Activated naive CD4-positive, alpha-beta T cell treated with anti-CD3 and anti-CD28 coated beads, Interleukin-2, amount 50 U/mL, for 72 hours (primary cell): Measurements from ENCODE around the gene ANHX. TPM values are rescaled to one million over a fixed set of nuclear protein-coding genes. Genes with fewer than 3 reads are reported as not detected.
"Not testable (repeated sequence)": the region's sequence is repeated elsewhere in the genome, so short reads cannot be mapped to it uniquely, and the experiment has no call there.

ENCODE experiments used
- ATAC-seq, 2 donors: fragments of 150-1000 bp; cut with Tn5 transposase; 2 replicates each; pipeline ENCODE4 v1.10.0; 2021; ENCODE audit warnings: mild to moderate bottlenecking in 2 of 2, moderate library complexity in 2 of 2
- DNase-seq, 2 donors: peaks; one replicate each; pipeline ENCODE4 v3.0.0; 2021 to 2022; ENCODE audit warnings: low spot score in 2 of 2
- H3K27ac Mint-ChIP-seq, 2 donors: one replicate each; pipeline ENCODE4 v1.8.0; 2022; ENCODE audit warnings: mild to moderate bottlenecking in 2 of 2, mixed read lengths in 2 of 2
- H3K36me3 Mint-ChIP-seq, 2 donors: one replicate each; pipeline ENCODE4 v1.8.0; 2022; ENCODE audit warnings: mixed read lengths in 2 of 2
- H3K9me3 Mint-ChIP-seq, 2 donors: one replicate each; pipeline ENCODE4 v1.8.0; 2022; ENCODE audit warnings: mixed read lengths in 2 of 2
- total RNA-seq, 2 donors: library from RNA; stranded (reverse); gene quantifications; one replicate each; pipeline ENCODE4 v1.2.3, GENCODE V29; 2022

ANHX gene
- total RNA-seq = not detected

DNA sequence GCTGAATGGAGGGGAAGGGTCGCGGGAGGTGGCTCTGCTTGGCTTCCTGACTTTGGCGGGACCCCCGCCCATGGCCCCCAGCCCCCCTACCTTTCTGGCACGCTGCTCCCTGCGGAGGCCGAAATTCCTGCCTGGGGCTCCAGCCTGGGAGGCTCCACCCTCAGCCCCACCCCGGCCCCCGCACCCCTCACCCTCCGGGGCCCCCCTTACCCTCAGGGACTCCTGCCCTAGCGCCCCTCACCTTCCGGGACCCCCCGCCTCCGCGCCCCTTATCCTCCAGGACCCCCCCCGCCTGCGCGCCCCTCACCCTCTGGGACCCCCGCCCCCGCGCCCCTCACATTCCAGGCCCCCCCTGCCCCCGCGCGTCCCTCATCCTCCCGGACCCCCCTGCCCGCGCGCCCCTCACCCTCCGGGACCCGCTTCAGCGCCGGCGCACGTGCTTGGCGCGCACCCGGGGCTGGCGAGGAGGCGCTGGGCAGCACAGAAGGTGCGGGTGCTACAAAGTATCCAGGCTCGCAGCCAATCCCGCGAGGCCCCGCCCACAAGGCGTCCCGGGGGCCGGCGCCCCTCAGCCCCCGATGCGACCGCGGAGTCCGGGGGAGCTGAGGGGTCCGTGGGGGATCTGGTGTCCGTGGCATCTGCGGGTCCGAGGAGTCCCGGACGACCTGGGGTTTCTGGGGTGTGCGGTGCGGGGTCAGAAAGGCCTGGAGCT is at the start of gene ANHX:
TSS of gene ANHX (minus strand) at position 477 of the 712 bp plus-strand sequence. CDS start 1,521 bp downstream, outside the sequence.
- H3K9me3 Mint-ChIP-seq = peaks cover 11 to 15% of the 10 kb centered on the region in 2 donors
- DNase-seq (no peak), ATAC-seq (no peak)
- H3K36me3 Mint-ChIP-seq = peaks cover 19 to 35% of the 10 kb centered on the region in 2 donors
- H3K27ac Mint-ChIP-seq = no peak within 1 kb of the TSS

DNA sequence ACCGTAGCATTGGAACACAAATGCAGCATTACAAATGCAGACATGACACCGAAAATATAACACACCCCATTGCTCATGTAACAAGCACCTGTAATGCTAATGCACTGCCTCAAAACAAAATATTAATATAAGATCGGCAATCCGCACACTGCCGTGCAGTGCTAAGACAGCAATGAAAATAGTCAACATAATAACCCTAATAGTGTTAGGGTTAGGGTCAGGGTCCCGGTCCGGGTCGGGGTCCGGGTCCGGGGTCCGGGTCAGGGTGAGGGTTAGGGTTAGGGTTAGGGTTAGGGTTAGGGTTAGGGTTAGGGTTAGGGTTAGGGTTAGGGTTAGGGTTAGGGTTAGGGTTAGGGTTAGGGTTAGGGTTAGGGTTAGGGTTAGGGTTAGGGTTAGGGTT is 29.0 kb upstream of the ANHX start:
- not testable (repeated sequence) for H3K9me3 Mint-ChIP-seq, H3K27ac Mint-ChIP-seq, ATAC-seq, H3K36me3 Mint-ChIP-seq, DNase-seq

DNA sequence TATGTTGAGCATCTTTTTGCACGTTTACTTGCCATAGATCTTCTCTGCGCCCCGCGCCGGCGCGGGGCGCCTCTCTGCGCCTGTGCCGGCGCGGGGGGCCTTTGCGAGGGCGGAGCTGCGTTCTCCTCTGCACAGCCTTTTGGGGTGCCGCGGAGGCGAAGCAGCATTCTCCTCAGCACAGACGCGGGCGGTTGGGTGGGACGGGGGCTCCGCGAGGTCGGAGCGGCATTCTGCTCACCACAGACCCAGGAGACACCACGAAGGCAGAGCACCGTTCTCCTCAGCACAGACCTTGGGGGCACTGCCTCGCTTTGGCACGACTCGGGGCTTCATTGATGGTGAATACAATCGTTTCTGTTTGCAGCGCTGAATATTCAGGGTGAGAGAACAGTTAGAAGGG is 28.5 kb upstream of the ANHX start:
- no peak for DNase-seq
- ATAC-seq = no peak
- Mint-ChIP-seq H3K9me3 (peaks cover 0 to 4% of the 10 kb centered on the region in 2 donors), H3K36me3 (no peaks in the 10 kb centered on the region), H3K27ac (no peak overlapping the region)

DNA sequence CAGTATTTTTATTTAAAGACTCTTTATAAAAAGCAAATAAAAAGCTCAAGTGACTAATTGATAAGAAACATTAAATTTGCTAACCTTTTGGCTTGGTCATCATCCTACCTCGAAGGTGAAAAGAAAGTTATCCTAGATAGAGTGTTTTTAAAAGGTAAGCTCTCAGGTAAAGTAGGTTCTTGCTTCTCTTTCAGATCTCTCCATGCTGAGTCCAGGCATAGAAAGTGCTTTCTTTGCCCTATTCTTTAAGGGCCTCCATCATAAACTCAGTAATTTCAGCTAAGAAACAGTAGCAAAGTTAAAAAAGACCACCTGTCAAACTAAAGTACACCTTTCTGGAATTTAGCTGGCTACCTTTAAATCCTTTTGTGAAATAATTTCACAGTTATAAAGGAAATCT is 20.6 kb upstream of the ANHX start:
- ATAC-seq = no peak
- no peak for DNase-seq
- peaks cover 17 to 18% of the 10 kb centered on the region in 2 donors for H3K36me3 Mint-ChIP-seq
- H3K9me3 Mint-ChIP-seq = peaks cover 24 to 33% of the 10 kb centered on the region in 2 donors
- H3K27ac Mint-ChIP-seq = no peak overlapping the region

DNA sequence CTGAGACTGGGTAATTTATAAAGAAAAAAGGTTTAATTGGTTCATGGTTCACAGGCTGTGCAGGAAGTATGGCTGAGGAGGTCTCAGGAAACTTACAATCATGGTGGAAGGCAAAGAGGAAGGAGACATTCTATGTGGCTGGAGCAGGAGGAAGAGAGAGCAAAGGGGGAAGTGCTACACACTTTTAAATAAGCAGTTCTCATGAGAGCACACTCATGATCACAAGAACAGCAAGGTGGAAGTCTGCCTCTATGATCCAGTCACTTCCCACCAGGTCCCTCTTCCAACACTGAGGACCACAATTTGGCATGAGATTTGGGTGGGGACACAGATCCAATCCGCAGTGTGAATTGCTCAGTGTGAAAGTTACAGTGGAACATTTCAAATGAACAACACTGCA is 20.2 kb upstream of the ANHX start:
- H3K36me3 Mint-ChIP-seq = peaks cover 17 to 18% of the 10 kb centered on the region in 2 donors
- not testable (repeated sequence) for DNase-seq

DNA sequence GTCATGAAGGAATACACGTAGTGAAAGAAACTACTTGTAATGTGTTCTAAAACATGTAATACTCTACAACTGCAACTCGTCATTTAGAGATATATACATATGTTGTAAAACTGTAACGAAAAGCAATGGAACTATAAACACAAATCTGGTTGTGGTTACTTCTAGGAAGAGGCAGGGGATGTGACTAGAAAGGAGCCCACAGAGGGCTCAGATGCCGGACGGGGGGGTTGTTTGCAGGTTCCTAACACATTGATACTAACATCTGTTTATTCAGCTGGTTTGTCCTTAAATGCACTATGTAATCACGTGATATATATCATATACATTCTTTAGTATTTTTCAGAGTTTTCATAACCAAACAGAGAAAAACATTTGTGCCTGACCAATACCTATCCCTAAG is 16.1 kb upstream of the ANHX start:
- Mint-ChIP-seq H3K9me3 (peaks cover 37 to 41% of the 10 kb centered on the region in 2 donors), H3K27ac (no peak overlapping the region), H3K36me3 (peaks cover 27 to 33% of the 10 kb centered on the region in 2 donors)
- DNase-seq = no peak
- no peak for ATAC-seq

More for the DNA sequence above, 20.2 kb upstream of the ANHX start:
- not testable (repeated sequence) for ATAC-seq, H3K27ac Mint-ChIP-seq
- H3K9me3 Mint-ChIP-seq = peaks cover 24 to 33% of the 10 kb centered on the region in 2 donors

DNA sequence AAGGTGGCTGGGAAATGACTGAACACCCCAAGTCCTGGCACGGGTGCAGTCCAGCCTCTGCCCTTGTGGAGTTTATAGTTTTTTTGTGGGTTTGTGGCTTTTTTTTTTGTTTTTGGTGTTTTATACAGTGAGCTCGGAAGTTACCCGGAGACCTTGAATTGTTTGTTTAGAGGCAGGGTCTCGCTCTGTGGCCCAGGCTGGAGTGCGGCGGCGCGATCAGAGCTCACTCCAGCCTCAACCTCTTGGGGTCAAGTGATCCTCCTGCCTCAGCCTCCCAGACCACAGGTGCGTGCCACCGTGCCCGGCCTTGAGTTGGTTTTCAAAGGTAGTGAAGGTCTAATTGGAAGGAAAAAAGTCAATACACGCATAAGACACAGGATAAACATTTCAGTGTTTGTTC is 879 bp upstream of the ANHX start:
- Mint-ChIP-seq H3K36me3 (peaks cover 19 to 35% of the 10 kb centered on the region in 2 donors), H3K9me3 (peaks cover 20 to 24% of the 10 kb centered on the region in 2 donors), H3K27ac (no peak overlapping the region)
- no peak for ATAC-seq
- no peak for DNase-seq

DNA sequence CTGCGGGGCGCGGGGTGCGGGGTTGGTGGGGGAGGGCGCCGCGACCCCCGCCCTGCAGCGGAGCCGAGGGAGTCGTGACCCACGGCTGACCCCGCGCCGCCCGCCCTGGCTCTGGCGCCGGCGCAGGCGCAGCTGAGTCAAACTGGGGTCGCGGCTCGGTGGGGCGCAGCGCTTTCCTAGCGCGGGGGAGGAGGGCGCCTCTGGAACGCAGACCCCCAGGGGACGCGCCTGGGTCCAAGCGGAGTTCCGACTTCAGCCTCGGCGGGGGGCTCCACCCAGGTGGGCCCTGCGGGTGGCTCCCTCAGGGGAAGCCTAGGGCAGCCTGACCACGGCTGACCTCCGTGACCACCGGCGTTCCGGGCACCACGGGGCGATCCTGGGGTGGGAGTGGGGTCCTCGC is 467 bp upstream of the ANHX start:
- DNase-seq (no peak), ATAC-seq (no peak)
- peaks cover 19 to 35% of the 10 kb centered on the region in 2 donors for H3K36me3 Mint-ChIP-seq
- H3K9me3 Mint-ChIP-seq = peaks cover 16 to 20% of the 10 kb centered on the region in 2 donors
- H3K27ac Mint-ChIP-seq = no peak overlapping the region

DNA sequence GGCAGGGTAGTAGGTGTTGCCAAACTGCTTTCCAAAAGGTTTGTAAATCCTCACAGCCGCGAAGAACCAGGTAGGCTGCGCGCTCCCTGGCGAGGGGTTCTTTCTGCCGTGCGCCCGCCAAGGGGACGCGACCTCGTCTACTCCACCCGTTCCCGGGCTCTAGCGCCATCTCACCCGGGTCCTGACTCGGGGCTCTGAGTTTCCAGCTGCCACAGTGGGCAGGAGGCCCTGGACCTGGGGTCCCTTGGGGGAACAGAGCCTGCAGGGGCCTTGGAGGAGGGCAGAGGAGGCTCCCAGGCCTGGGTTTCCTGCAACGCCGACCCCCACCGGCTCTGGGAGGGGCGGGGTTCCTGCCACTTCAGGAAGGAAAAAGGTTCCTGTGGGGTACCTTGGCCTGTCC is 706 bp downstream of the ANHX start:
- Mint-ChIP-seq H3K9me3 (peaks cover 13 to 20% of the 10 kb centered on the region in 2 donors), H3K36me3 (peaks cover 23 to 33% of the 10 kb centered on the region in 2 donors), H3K27ac (no peak overlapping the region)
- ATAC-seq (no peak), DNase-seq (no peak)

DNA sequence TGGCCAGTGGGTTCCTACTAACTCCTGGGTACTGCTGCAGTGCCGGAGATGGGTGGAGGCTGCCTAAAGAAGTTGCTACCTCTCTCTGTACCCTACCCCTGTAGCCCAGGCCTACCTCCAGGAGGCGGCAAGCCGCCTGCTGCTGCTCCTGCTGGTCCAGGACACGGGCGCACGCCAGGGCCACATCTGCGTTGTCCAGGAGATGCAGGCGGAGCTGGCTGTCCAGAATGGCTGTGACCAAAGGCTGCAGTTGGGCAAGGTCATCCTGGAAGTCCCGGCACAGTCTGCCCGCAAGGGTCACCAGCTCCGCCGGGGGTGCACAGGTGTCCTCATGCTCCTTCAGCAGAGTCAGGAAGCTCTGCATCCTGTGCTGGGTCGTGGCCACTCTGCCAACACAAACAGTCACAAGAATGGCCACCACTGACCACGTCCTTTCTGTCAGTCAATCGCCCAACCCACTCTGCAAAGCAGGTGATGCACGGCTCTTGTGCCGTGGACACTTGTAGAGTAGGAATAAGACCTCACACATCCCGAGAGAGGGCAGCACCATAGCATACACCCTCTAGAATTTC is 1.6 kb downstream of the ANHX start:
- H3K9me3 Mint-ChIP-seq = peaks cover 12 to 20% of the 10 kb centered on the region in 2 donors
- no peak for DNase-seq
- H3K27ac Mint-ChIP-seq = no peak overlapping the region
- ATAC-seq = no peak
- peaks cover 22 to 30% of the 10 kb centered on the region in 2 donors for H3K36me3 Mint-ChIP-seq

DNA sequence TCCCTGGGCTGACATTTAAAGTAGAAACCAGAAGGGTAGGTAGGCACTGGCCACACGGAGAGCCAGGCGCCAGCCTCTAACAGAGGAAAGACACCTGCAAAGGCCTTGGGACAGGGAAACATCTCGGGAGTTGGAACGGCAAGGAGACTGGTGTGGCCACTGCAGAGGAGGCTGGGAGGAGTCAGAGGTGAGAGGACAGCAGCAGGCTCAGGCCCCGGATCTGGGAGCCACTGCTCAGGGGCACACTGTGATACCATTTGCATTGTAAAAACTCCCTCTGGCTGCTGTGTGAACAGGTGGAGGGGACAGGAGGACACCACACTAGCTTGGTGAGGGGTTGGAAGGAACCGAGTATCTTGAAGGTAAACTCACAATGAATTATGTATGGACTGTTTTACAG is 2.7 kb downstream of the ANHX start:
- ATAC-seq (no peak), DNase-seq (no peak)
- Mint-ChIP-seq H3K9me3 (peaks cover 12 to 27% of the 10 kb centered on the region in 2 donors), H3K27ac (no peak overlapping the region), H3K36me3 (peaks cover 22 to 37% of the 10 kb centered on the region in 2 donors)

DNA sequence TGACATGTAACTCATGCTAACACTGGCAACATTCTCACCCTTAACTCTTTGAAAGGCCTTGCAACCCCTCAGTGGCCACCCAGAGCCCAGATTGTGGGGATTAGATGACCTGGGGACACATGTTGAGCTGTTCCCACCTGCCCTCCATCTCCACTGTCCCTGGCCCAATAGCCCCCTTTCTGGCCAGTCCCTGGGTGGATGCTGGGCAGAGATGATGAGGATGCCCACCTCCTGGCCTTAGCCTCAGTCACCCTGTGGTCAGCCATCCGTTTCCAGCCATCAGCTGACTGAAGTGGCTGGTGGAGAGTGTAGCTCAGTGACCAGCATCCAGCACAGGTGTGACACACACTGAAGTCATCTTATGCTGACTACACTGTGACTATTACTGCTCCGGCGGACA is 4.7 kb downstream of the ANHX start:
- H3K27ac Mint-ChIP-seq = no peak overlapping the region
- DNase-seq = no peak
- peaks cover 16 to 29% of the 10 kb centered on the region in 2 donors for H3K36me3 Mint-ChIP-seq
- H3K9me3 Mint-ChIP-seq = peaks cover 12 to 27% of the 10 kb centered on the region in 2 donors
- ATAC-seq = no peak

DNA sequence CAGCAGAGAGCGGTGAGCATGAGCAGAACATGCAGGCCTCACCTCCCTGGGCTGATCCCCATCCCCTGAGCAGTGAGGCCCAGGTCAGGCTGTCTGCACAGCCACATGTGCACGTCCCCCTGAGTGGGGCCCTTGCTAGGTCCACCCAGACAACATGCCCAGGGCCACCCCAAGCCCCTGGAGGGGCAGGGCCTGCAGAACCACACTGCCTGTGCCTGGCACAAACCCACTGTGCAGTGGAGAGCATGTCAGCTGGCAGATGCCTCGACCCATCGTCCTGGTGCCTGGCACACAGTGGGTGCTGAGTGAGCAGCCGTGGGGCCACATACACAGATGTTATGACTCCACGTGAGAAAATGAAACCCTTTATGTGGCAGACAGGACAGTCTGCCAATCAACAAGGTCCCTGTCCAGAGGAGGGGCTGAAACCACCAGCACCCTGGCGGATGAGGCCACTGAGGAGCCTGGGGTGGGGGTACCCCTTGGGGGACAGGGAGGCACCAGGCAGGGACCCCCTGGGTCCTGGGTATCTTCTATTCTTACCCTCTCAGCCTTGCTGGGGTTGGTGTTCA is 8.3 kb downstream of the ANHX start:
- Mint-ChIP-seq H3K9me3 (peaks cover 10 to 24% of the 10 kb centered on the region in 2 donors), H3K36me3 (peaks cover 11 to 29% of the 10 kb centered on the region in 2 donors), H3K27ac (no peak overlapping the region)
- ATAC-seq = no peak
- DNase-seq = no peak

DNA sequence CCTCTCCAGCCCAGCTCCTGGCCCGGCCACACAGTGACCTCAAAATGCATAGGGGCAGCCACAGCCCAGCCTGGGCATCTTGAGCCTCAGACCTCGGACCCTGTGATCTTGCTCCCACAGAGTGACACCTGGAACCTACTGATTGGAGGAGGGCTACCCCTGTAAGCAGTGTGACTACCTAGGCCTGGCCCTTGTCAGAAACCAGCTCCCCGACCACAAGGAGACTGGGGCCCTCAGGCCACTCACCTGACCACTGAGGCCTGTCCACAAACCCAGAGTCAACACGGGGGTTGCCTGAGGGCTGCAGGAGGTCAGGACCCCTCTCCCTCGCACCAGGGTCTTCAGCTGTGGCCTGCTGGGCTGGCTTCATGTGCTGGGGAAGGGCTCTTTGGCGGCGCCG is 9.0 kb downstream of the ANHX start:
- Mint-ChIP-seq H3K27ac (no peak overlapping the region), H3K9me3 (peaks cover 15 to 29% of the 10 kb centered on the region in 2 donors), H3K36me3 (peaks cover 14 to 34% of the 10 kb centered on the region in 2 donors)
- ATAC-seq (no peak), DNase-seq (no peak)

DNA sequence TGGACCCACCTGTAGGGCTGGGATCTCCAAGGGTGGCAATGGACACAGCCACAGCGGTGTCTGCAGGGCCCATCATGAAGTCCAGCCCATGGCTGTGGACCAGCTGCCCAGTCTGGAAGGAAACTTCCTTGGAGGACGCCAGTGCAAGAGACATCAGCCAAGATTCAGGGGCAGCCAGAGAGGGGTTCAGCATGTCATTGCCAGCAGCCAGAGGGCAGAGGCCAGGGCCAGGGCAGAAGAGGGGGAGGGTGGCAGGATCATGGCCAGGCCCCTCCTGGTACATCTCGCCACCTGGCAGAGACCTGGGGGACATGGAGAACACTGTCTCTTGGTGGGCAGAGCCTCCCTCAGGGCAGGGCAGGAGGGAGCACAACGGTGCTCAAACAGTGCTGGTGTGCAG is 10.2 kb downstream of the ANHX start:
- H3K9me3 Mint-ChIP-seq = peaks cover 16 to 34% of the 10 kb centered on the region in 2 donors
- DNase-seq (no peak), ATAC-seq (no peak)
- H3K36me3 Mint-ChIP-seq = peaks cover 16 to 35% of the 10 kb centered on the region in 2 donors
- H3K27ac Mint-ChIP-seq = no peak overlapping the region

DNA sequence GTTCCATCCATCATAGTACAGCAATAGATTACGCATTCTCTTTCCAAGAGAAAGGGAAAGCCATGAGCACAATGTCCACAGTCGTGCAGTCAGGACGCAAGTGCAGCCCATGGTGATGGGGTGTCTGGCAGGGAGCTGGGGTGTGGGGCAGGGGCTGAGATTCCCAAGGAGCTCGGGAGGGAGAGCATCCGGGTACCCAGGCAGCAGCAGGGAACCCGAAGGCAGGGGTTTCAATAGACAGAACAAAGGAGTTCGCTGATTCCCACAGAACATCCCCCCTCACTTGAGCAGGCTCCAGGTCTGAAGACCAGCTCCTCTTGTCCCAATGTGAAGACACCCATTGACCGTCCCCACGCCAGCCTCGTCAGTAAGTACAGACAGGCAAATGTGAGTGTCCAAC is 13.5 kb downstream of the ANHX start:
- DNase-seq = no peak
- Mint-ChIP-seq H3K9me3 (peaks cover 34 to 43% of the 10 kb centered on the region in 2 donors), H3K27ac (no peak overlapping the region), H3K36me3 (peaks cover 37 to 48% of the 10 kb centered on the region in 2 donors)
- ATAC-seq = no peak

DNA sequence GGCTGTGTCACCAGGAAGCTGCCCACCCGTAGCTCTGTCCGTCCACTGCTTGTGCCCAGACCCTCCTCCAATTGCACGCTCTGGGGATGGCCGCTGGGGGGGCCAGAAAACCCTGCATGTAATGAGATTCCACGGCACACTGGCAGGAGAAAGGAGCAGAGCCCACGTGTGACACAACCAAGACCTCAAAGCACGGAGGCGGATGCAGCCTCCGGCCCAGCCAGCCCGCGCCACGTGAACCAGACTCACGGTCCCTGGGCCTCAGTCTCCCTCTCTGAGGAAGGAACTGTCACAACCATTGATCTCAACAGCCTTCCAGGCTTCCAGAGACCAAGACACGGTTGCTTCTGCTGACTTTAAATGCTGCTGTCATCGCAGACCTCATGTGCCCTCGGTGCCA is 14.4 kb downstream of the ANHX start:
- Mint-ChIP-seq H3K36me3 (peaks cover 37 to 48% of the 10 kb centered on the region in 2 donors), H3K9me3 (peaks cover 34 to 43% of the 10 kb centered on the region in 2 donors), H3K27ac (no peak overlapping the region)
- no peak for ATAC-seq
- DNase-seq = no peak
